ENCODE measurements around the gene SSH3. TPM values are rescaled to one million over a fixed set of nuclear protein-coding genes. Genes with fewer than 3 reads are reported as not detected.

SSH3 gene
- total RNA-seq, 1 experiment from 2014 or later, result 17.5 TPM

DNA sequence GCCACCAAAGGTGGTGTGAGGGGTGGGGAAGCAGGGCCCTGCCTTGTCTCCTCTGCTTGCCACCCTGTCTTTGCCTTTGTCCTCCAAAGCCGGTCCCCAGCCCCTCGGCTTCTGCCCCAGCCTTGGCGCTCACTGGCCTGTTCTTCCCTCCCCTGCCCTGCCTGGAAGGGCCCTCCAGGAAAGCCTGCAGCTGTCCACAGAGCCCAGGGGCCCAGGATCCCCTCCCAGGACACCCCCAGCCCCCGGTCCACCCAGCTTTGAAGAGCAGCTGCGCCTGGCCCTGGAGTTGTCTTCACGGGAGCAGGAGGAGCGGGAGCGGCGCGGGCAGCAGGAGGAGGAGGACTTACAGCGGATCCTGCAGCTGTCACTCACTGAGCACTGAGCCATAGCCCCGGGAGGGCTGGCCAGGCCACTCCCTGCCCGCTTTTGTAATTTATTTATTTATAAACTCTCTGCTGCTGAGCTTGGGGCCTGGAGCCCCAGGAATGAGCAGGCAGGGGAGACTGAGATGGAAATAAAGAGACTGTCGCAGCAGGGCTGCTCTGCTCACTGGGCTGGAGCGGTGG lies 1.3 kb upstream of the SSH3 start:
- H3K4me1 ChIP-seq (replicated peaks), result peaks cover 22% of the 10 kb centered on the region
- peaks cover 65% of the 10 kb centered on the region for H3K36me3 ChIP-seq
- H3K27ac ChIP-seq, result no peak overlapping the region
- H3K9me3 ChIP-seq (replicated peaks), result no peaks in the 10 kb centered on the region
- H3K4me3 ChIP-seq, result no peak overlapping the region
- H3K27me3 ChIP-seq (replicated peaks), result no peaks in the 10 kb centered on the region
- no peak for DNase-seq (ENCODE audit: low read depth in 1 of 2, low spot score in 2 of 2)

DNA sequence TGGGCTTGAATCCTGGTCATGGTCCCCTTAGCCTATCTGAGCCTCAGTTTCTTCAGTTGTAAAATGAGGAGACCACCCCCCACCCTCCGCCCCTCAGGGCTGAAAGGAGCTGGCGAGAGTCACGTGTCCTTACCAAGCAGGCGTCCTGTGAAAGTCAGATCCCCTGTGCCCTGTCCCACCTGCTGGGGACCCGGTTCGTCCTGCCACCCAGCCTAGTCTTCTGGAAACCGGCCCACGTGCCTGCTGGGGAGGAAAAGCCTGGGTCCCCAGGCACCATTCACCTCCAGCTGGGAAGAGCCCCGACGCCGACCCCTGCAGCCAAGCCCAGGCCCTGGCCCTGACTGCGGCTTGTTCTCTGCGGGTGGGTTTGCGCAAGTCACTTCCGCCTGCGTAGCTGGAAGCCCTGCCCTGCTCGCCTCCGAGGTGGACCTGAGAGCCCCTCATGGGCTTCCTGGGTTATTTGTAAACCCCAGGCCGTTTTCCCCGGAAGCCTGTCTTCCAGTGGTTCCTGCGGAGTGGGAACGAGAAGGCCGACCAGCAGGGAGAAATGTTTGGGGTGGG lies 679 bp upstream of the SSH3 start:
- Histone ChIP-seq H3K4me3 (peak overlapping the region; percentile 89), H3K27ac (no peak overlapping the region), H3K27me3 (replicated peaks) (no peaks in the 10 kb centered on the region), H3K9me3 (replicated peaks) (no peaks in the 10 kb centered on the region), H3K36me3 (peaks cover 69% of the 10 kb centered on the region), H3K4me1 (replicated peaks) (peaks cover 22% of the 10 kb centered on the region)
- DNase-seq (ENCODE audit: low read depth in 1 of 2, low spot score in 2 of 2), result no peak

DNA sequence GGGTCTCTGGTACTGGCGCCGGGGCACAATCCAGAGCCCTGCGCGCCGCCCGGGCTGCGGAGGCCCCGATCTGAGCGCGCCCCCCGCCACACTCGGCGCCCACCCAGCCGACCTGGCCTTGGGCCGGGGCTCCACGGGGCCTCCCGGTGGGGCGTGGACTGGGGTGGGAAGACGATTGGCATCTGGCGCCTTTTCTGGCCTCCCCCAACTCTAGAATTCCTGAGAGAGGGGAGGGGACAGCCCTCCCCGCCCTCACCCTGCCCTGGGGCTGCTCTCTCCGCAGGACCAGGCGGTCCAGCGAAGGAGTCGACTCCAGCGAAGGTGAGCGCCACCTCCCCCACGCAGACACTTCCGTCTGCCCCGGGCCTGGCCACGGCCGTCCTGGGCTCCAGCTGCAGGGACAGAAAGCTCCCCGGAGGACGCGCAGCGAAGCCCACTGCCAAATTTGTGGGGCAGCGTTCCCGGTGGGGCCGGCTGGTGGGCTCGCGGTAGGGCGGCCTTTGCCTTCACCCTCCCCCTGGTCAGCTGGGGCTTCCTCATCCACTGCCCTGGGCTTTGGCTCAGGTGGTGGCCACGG lies 593 bp downstream of the SSH3 start:
- peak in 1 of 2 experiments; percentile 43 for DNase-seq (ENCODE audit: low read depth in 1 of 2, low spot score in 2 of 2)
- Histone ChIP-seq H3K27ac (peak overlapping the region; percentile 22), H3K4me1 (replicated peaks) (peaks cover 22% of the 10 kb centered on the region), H3K4me3 (peak overlapping the region; percentile 89), H3K9me3 (replicated peaks) (no peaks in the 10 kb centered on the region), H3K36me3 (peaks cover 72% of the 10 kb centered on the region), H3K27me3 (replicated peaks) (no peaks in the 10 kb centered on the region)

DNA sequence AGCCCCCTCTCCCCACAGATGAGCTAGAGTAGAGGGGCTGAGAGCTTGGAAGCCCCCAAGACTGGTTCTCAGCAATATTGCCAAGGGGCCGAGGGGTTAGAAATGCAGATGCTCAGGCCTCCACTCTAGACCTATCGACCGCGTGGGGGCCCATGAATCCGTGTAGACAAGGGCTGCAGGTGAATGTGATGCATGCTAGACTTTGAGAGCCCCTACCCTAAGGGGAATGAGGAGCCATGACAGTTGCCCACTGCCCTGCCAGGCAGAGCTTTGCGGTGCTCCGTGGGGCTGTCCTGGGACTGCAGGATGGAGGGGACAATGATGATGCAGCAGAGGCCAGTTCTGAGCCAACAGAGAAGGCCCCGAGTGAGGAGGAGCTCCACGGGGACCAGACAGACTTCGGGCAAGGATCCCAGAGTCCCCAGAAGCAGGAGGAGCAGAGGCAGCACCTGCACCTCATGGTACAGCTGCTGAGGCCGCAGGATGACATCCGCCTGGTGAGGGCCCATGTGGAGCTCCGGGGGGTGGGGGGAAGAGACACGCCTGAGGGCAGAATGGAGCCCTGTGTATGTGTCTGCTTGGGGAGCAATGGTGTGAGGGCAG lies 1.3 kb downstream of the SSH3 start:
- Histone ChIP-seq H3K4me3 (peak overlapping the region; percentile 89), H3K4me1 (replicated peaks) (peaks cover 22% of the 10 kb centered on the region)

DNA sequence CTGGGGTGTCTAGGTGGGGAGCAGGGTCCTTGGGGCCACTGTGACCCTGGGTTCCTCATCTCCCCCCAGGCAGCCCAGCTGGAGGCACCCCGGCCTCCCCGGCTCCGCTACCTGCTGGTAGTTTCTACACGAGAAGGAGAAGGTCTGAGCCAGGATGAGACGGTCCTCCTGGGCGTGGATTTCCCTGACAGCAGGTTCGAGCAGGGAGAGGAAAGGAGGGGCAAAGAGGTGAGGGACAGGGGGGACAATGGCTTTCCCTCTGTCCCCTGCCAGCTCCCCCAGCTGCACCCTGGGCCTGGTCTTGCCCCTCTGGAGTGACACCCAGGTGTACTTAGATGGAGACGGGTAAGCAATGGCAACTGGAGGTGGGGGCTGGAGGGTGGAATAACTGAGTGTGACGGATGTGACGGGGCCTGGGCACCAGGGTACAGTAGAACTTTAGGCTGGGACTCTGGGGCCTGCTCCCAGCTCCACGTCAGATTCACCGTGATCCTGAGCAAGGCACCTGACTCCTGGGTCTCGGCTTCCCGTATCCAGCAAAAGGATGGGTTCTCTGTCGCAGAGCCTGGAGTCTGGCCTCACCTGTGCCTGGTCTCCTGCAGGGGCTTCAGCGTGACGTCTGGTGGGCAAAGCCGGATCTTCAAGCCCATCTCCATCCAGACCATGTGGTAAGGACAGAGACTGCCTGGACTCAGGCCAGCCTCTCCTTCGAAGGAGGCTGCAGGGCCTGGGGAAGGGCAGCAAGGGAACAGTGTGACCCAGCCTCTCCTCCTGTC lies 3.6 kb downstream of the SSH3 start:
- H3K4me3 ChIP-seq, result no peak overlapping the region
- peaks cover 71% of the 10 kb centered on the region for H3K36me3 ChIP-seq
- DNase-seq (ENCODE audit: low read depth in 1 of 2, low spot score in 2 of 2), result no peak
- H3K4me1 ChIP-seq (replicated peaks), result peaks cover 22% of the 10 kb centered on the region
- no peak overlapping the region for H3K27ac ChIP-seq
- H3K9me3 ChIP-seq (replicated peaks), result no peaks in the 10 kb centered on the region
- no peaks in the 10 kb centered on the region for H3K27me3 ChIP-seq (replicated peaks)

More for the DNA sequence above, 1.3 kb downstream of the SSH3 start:
- no peaks in the 10 kb centered on the region for H3K9me3 ChIP-seq (replicated peaks)
- no peak for DNase-seq (ENCODE audit: low read depth in 1 of 2, low spot score in 2 of 2)
- H3K27me3 ChIP-seq (replicated peaks), result no peaks in the 10 kb centered on the region
- H3K27ac ChIP-seq, result no peak overlapping the region
- H3K36me3 ChIP-seq, result peaks cover 72% of the 10 kb centered on the region

DNA sequence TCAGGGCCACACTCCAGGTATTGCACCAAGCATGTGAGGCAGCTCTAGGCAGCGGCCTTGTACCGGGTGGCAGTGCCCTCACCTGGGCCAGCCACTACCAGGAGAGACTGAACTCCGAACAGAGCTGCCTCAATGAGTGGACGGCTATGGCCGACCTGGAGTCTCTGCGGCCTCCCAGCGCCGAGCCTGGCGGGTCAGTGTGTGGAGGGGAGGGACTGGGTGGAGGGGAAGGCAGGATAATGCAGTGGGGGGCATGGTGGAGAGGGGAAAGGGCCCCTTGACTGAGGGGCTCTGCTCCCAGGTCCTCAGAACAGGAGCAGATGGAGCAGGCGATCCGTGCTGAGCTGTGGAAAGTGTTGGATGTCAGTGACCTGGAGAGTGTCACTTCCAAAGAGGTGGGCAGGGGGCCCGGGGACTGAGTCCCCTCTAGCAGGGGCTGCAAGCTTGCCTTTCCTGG lies 4.2 kb downstream of the SSH3 start:
- no peak overlapping the region for H3K4me3 ChIP-seq
- no peak overlapping the region for H3K27ac ChIP-seq
- no peaks in the 10 kb centered on the region for H3K9me3 ChIP-seq (replicated peaks)
- H3K4me1 ChIP-seq (replicated peaks), result peaks cover 22% of the 10 kb centered on the region
- H3K36me3 ChIP-seq, result peaks cover 64% of the 10 kb centered on the region
- H3K27me3 ChIP-seq (replicated peaks), result no peaks in the 10 kb centered on the region
- no peak for DNase-seq (ENCODE audit: low read depth in 1 of 2, low spot score in 2 of 2)

DNA sequence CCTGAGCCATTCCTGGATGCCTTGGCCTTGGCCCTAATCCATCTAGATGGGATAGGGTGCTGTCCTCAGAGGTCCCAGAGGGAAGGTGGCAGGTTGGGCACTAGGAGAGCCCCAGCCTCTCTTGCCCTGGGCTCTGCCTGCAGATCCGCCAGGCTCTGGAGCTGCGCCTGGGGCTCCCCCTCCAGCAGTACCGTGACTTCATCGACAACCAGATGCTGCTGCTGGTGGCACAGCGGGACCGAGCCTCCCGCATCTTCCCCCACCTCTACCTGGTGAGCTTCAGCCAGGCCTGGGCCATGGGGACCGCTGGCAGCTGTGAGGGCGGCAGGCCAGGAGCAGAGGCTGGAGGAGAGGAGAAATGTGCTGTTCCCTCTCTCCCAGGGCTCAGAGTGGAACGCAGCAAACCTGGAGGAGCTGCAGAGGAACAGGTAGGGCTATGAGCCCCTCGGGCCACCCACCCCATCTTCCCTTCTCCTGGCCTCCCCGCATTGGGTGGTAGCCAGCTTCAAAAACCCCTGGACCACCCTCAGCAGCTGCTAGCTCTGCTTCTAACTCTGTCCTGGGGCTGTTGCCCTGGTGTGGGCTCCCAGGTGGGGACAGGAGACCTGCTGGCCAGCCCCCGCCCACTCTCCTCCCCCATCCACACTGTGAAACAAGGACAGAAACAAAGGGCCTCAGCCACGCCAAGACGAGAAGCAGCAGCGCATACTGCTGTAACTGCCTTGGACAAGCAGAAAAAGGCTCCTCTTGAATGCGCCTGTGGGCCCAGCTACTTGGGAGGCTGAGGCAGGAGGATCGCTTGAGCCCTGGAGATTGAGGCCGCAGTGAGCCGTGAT lies 4.9 kb downstream of the SSH3 start:
- Histone ChIP-seq H3K4me3 (no peak overlapping the region), H3K9me3 (replicated peaks) (no peaks in the 10 kb centered on the region), H3K27ac (no peak overlapping the region), H3K4me1 (replicated peaks) (peaks cover 15% of the 10 kb centered on the region), H3K27me3 (replicated peaks) (no peaks in the 10 kb centered on the region), H3K36me3 (peaks cover 59% of the 10 kb centered on the region)
- no peak for DNase-seq (ENCODE audit: low read depth in 1 of 2, low spot score in 2 of 2)

DNA sequence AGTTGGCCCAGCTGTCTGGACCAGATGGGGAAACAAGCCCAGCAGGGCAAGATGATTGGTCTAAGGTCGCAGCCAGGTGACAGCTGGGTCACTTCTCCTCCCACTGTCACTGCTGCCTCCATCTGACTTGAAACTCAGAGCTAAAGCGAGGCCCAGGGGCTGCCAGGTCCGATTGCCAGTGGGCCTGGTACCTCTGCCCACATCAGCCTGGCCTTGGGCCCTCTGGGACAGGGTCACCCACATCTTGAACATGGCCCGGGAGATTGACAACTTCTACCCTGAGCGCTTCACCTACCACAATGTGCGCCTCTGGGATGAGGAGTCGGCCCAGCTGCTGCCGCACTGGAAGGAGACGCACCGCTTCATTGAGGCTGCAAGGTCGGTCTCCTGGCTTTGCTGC lies 5.8 kb downstream of the SSH3 start:
- Histone ChIP-seq H3K4me1 (replicated peaks) (peaks cover 7% of the 10 kb centered on the region), H3K27me3 (replicated peaks) (no peaks in the 10 kb centered on the region), H3K27ac (no peak overlapping the region), H3K9me3 (replicated peaks) (no peaks in the 10 kb centered on the region), H3K4me3 (no peak overlapping the region), H3K36me3 (peaks cover 52% of the 10 kb centered on the region)
- no peak for DNase-seq (ENCODE audit: low read depth in 1 of 2, low spot score in 2 of 2)

DNA sequence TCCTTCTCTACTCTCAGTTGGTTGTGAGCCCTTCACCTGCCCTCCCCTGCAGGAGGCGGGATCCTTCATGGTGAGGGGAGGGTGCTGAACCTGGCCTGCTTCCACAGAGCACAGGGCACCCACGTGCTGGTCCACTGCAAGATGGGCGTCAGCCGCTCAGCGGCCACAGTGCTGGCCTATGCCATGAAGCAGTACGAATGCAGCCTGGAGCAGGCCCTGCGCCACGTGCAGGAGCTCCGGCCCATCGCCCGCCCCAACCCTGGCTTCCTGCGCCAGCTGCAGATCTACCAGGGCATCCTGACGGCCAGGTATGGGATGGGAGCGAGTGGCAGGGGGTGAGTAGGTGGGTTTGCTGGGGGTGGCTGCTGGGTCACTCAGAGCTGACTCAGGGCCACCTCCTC lies 6.3 kb downstream of the SSH3 start:
- Histone ChIP-seq H3K36me3 (peaks cover 52% of the 10 kb centered on the region), H3K4me3 (no peak overlapping the region), H3K4me1 (replicated peaks) (peaks cover 2% of the 10 kb centered on the region), H3K27me3 (replicated peaks) (no peaks in the 10 kb centered on the region), H3K27ac (no peak overlapping the region), H3K9me3 (replicated peaks) (no peaks in the 10 kb centered on the region)
- no peak for DNase-seq (ENCODE audit: low read depth in 1 of 2, low spot score in 2 of 2)

DNA sequence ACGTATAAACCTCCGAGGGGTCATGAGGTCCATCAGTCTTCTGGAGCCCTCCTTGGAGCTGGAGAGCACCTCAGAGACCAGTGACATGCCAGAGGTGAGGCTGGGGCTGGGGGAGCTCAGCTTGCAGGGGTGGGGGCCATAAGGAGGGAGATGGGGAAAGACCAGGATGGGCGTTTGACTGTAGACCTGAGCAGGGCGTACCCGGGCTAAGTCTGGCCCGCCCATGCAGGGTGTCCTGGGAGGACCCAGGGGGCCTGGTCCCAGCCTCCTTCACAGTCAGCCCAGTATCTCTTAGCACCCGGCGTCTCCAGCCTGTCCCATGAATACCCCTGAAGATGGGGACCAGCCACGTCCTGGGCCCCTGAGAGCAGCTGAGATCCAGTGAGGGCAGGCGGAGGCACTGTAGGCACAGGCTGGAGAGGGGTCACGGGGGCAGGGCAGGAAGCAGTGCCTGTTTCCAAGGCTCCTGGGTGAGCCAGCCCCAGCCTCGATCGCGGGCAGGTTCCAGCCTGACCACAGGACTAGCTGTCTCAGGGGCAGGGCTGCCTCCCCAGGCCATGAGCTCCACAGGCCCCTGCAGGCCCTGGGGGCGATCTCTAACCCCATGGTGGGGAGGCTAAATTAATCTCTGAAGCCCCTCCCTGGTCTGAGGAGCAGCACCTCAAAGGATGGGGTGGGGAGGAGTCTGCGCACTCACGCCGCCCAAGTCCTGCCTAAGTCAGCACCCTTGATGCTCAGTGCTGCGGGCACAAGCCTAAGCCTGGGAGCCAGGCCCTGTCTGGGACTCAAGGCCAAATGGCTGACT lies 7.1 kb downstream of the SSH3 start:
- H3K4me3 ChIP-seq, result no peak overlapping the region
- H3K27me3 ChIP-seq (replicated peaks), result no peaks in the 10 kb centered on the region
- no peaks in the 10 kb centered on the region for H3K4me1 ChIP-seq (replicated peaks)
- peaks cover 52% of the 10 kb centered on the region for H3K36me3 ChIP-seq
- no peak overlapping the region for H3K27ac ChIP-seq
- H3K9me3 ChIP-seq (replicated peaks), result no peaks in the 10 kb centered on the region
- DNase-seq (ENCODE audit: low read depth in 1 of 2, low spot score in 2 of 2), result no peak

DNA sequence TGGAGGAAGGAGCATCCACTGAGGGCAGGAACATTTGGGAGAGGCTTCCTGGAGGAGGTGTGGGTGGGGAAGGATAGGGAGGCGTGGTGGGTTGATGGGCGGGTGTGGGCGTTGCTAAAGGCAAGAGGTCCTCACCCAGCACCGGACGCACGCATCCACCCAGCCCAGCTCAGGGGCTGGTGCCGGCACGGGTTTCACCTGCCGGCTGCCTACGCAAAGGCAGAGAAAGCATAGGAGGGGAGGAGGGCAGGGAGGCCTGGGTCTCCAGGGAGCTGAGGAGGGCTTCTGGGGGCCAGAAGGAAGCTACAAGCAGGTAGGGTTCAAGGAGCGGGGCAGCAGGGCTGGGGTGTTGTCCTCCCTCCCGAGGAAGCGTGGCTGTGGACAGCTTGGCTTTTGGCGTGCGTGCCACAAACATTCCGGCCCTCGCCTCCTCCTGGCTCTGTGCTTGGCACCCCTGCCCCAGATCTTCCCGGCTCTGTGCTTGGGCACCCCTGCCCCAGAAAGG lies 7.8 kb downstream of the SSH3 start:
- Histone ChIP-seq H3K9me3 (replicated peaks) (no peaks in the 10 kb centered on the region), H3K27ac (no peak overlapping the region), H3K36me3 (peaks cover 52% of the 10 kb centered on the region), H3K4me3 (no peak overlapping the region), H3K27me3 (replicated peaks) (no peaks in the 10 kb centered on the region), H3K4me1 (replicated peaks) (no peaks in the 10 kb centered on the region)
- no peak for DNase-seq (ENCODE audit: low read depth in 1 of 2, low spot score in 2 of 2)

DNA sequence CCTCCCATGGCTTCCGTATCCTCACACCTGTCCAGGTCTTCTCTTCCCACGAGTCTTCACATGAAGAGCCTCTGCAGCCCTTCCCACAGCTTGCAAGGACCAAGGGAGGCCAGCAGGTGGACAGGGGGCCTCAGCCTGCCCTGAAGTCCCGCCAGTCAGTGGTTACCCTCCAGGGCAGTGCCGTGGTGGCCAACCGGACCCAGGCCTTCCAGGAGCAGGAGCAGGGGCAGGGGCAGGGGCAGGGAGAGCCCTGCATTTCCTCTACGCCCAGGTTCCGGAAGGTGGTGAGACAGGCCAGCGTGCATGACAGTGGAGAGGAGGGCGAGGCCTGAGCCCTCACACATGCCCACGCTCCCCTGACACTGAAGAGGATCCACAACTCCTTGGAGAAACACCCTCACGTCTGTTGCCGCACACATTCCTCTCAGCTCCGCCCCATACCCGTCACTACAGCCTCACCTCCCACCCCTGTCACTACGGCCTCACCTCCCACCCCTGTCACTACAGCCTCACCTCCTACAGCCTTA lies 8.3 kb downstream of the SSH3 start:
- DNase-seq (ENCODE audit: low read depth in 1 of 2, low spot score in 2 of 2), result no peak
- Histone ChIP-seq H3K4me1 (replicated peaks) (no peaks in the 10 kb centered on the region; the same call in 1 of the 2 replicates), H3K9me3 (replicated peaks) (no peaks in the 10 kb centered on the region), H3K4me3 (no peak overlapping the region), H3K27me3 (replicated peaks) (no peaks in the 10 kb centered on the region), H3K36me3 (peaks cover 51% of the 10 kb centered on the region), H3K27ac (no peak overlapping the region)

Measured in SJSA1 (cell line).